HK-2 (cell line): ENCODE data around the gene ABCF2.

Source experiments
- DNase-seq: peaks from one replicate; pipeline ENCODE4 v3.0.0-alpha.2; 2018; ENCODE audit not compliant: unreplicated experiment

Gene ABCF2

DNA sequence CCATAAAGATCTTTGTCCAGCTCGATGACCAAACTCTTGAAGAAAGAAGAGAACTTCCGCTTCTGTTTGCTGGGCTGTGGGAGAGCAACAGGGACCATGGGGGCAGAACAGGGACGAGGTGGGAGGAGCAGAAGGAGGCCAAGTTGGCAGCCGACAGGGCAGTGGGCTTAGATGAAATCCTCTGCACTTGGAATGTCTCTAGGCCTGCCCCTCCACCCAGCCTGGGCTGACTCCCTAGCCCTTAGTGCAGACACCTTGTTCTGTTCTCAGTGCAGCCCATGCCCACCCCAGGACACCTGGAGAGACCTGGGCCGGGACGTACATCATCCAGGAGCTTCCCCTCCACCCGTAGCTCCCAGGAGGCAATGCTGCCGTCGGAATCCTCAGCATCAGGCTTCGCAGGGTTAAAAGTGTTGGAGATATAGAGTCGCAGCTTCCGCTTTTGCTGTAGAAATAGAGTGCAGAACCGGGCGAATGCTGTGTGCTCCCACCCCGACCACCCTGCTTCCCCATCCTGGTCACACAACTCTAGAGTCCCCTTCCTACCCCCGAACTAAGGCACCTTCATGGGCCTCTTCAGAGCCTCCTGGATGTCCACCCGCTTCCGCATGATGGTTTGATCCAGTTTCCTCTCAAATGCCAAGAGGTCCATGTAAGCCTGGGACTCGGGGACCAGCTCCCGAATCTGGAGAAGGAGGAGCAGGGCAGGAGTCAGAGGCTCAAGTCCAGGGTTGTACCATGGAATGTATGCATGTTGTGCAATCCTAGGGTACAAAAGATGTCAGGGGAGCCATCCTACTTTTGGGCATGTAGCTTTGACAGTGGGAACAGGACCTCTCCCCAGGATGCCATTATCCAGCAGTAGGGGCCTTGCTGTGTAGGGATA, 15.4 kb upstream of the ABCF2 start:
- no peak for DNase-seq

DNA sequence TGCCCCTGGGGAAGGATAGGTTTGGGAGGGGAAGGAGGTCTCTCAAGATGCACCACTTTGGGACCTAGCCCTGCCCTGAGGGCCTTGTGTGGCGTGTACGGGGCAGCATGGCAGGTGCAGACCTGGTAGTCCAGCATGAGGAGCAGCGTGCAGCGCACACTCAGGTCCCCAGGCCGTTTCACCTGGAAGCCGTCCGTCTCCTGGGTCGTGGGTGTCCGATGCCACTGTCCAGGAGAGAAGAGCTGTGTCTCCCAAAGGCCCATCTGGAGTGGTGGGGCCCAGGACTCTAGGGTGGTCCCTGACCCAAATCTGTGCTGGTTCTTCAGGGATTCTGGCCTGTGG, 14.7 kb upstream of the ABCF2 start:
- DNase-seq = no peak

DNA sequence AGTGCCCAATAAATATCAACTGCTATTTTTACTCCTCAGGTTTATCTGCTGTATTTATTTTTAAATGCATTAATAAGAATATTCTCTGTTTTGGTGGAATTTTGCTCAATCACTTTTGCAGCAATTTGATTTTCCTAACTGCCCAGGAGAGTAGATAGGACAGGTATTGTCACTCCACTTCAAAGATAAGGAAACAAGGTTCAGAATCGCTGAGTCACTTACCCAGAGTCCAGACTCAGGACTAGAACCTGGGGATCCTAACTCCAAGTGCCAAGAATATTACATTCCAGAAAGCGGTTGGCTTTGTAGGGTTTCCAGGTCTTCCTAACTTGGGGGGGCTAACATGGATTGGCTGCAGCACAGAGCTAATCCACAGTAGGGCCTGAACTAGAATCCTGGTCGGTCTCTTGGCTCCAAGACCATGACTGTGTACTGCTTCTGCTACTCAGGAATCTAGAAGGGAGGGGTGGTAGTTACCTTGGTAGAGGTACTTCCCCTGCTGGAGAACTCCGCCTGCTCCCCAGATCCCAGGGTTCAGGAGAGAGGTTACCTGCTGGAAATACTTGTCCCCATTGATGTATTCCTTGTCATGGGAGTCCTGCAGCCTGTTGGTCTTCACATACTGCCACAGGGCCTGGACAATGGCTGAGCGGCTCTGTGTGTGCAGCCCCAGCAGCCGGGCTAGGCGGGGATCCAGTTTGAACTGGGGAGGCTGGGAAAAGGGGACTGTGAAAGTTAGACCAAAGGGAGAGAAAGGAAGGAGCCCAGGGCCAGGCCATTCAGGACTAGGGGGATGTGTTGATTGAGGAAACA, 14.1 kb upstream of the ABCF2 start:
- no peak for DNase-seq

DNA sequence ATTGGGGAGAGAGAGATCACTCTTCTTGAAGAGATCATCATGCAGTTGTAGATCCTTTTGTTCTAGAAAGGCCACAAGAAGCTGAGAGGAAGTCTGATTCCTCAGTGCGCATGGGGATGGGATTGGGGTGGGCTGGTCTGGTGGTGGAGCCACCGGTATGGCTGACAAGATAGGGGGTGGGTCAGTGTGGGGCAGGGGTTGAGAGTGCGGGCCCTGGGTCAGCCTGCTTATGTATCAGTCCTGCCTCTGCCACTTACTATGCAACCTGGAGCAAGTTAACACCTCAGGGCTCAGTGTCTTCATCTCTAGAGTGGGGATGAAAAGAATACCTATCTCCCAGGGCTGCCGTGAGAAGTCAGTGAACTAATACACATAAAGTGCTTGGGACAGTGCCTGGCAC, 13.5 kb upstream of the ABCF2 start:
- no peak for DNase-seq

DNA sequence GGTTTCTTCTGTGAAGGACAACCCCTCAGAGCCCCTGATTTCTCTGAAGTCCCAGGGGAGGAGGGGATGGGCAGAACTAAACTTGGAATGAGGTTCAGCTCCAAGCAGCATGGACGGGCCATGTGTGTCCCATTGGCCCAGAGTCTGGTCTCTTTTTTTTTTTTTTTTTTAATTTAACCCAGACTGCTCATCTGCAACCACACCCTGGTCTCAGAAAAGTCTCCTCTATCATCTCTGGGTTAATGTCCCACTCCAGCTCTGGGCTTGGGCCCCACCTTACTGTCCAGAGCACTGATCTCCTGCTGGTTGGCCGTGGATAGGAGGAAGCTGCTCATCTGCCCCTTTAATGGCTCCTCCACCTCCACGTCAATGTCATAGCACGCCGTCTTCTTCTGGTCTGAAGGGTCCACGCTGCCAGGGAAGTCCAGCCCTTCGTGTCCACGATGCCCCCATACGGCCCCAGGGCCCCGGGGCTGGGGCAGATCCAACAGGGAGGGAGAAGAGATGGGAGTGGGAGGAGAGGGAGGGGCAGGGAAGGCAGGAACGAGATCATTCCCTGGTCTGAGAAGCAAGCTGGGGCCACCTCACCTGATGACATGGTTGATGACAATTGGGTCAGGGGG, 12.9 kb upstream of the ABCF2 start:
- no peak for DNase-seq

DNA sequence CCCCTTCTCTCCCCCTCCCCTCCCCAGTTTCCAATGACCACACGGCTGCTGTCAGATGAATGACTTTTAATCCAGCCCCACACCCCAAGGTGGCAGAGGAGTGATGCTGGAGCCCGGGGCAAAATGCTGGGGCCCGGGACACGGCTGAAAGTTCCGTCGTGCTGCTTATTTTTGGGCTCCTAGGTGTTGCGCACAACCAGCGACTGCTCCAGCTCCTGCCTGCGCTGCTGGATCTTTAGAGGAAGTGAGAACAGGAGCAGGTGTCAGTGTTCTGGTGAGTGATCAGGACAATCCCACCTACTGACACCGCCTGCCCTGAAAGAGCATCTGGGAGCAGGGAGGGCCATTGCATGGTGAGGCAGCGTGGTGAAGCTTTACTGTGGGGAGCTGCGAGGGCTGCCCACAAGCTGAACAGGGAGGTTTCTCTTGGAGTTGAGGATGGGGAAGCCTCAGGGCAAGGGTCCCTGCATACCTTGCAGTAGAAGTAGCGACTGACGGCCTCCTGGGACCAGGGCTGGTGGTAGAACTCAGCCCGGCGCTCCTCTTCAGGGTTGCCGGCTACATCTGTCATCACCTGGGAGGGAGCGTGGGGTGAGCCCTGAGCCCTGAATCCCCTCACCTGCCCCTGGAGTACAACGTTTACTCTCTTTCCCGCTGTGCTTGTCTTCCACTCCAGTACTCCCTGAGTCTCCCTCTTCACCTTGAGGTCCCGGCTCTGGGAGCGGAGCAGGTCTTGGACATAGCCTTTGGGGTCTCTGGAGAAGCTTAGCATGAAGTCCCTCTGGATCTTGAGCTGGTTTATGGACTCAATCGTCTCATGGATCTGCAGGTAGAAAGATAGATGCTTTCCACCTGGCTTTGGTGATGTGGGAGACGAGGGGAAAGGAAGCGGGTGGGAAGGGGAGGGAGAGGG, 12.2 kb upstream of the ABCF2 start:
- DNase-seq = no peak

DNA sequence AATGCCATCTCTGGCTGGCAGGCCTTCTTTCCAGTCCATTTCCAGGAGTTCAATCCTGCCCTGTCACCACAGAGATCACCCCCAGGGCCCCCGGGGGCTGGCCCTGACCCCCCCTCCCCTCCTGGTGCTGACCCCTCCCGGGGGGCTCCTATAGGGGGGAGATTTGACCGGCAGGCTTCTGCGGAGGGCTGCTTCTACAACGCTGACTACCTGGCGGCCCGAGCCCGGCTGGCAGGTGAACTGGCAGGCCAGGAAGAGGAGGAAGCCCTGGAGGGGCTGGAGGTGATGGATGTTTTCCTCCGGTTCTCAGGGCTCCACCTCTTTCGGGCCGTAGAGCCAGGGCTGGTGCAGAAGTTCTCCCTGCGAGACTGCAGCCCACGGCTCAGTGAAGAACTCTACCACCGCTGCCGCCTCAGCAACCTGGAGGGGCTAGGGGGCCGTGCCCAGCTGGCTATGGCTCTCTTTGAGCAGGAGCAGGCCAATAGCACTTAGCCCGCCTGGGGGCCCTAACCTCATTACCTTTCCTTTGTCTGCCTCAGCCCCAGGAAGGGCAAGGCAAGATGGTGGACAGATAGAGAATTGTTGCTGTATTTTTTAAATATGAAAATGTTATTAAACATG, 11.3 kb upstream of the ABCF2 start:
- DNase-seq = no peak

DNA sequence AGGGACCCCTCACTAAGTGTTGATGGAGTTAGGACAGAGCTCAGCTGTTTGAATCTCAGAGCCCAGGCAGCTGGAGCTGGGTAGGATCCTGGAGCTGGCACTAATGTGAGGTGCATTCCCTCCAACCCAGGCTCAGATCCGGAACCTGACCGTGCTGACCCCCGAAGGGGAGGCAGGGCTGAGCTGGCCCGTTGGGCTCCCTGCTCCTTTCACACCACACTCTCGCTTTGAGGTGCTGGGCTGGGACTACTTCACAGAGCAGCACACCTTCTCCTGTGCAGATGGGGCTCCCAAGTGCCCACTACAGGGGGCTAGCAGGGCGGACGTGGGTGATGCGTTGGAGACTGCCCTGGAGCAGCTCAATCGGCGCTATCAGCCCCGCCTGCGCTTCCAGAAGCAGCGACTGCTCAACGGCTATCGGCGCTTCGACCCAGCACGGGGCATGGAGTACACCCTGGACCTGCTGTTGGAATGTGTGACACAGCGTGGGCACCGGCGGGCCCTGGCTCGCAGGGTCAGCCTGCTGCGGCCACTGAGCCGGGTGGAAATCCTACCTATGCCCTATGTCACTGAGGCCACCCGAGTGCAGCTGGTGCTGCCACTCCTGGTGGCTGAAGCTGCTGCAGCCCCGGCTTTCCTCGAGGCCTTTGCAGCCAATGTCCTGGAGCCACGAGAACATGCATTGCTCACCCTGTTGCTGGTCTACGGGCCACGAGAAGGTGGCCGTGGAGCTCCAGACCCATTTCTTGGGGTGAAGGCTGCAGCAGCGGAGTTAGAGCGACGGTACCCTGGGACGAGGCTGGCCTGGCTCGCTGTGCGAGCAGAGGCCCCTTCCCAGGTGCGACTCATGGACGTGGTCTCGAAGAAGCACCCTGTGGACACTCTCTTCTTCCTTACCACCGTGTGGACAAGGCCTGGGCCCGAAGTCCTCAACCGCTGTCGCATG, 10.5 kb upstream of the ABCF2 start:
- DNase-seq = no peak

DNA sequence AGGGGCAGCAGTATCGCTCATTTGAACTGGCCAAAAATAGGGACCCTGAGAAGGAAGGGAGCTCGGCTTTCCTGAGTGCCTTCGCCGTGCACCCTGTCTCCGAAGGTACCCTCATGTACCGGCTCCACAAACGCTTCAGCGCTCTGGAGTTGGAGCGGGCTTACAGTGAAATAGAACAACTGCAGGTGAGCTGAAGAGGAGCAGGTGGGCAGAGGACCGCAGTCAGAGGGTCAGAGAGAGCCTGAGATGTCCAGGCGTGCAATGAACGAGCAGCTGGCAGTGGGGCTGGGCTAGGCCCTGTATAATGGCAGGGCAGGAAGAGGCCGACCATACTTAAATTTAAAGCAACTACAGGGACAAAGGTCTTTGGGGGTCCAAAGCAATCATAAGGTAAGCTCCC, 9.4 kb upstream of the ABCF2 start:
- DNase-seq = no peak

DNA sequence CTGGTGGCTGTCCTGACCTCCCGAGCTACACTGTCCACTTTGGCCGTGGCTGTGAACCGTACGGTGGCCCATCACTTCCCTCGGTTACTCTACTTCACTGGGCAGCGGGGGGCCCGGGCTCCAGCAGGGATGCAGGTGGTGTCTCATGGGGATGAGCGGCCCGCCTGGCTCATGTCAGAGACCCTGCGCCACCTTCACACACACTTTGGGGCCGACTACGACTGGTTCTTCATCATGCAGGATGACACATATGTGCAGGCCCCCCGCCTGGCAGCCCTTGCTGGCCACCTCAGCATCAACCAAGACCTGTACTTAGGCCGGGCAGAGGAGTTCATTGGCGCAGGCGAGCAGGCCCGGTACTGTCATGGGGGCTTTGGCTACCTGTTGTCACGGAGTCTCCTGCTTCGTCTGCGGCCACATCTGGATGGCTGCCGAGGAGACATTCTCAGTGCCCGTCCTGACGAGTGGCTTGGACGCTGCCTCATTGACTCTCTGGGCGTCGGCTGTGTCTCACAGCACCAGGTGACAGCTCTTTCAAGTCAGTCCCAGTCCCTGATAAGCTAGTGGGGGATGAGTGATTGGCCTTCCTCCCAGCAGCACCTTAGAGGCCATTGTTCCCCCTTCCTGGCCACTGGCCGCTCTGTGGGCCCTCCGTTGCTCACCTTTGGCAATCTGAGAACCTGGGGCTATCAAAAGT, 8.2 kb upstream of the ABCF2 start:
- DNase-seq = no peak

DNA sequence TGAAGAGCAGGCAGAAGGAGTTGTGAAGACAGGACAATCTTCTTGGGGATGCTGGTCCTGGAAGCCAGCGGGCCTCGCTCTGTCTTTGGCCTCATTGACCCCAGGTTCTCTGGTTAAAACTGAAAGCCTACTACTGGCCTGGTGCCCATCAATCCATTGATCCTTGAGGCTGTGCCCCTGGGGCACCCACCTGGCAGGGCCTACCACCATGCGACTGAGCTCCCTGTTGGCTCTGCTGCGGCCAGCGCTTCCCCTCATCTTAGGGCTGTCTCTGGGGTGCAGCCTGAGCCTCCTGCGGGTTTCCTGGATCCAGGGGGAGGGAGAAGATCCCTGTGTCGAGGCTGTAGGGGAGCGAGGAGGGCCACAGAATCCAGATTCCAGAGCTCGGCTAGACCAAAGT, 6.8 kb upstream of the ABCF2 start:
- DNase-seq = no peak

DNA sequence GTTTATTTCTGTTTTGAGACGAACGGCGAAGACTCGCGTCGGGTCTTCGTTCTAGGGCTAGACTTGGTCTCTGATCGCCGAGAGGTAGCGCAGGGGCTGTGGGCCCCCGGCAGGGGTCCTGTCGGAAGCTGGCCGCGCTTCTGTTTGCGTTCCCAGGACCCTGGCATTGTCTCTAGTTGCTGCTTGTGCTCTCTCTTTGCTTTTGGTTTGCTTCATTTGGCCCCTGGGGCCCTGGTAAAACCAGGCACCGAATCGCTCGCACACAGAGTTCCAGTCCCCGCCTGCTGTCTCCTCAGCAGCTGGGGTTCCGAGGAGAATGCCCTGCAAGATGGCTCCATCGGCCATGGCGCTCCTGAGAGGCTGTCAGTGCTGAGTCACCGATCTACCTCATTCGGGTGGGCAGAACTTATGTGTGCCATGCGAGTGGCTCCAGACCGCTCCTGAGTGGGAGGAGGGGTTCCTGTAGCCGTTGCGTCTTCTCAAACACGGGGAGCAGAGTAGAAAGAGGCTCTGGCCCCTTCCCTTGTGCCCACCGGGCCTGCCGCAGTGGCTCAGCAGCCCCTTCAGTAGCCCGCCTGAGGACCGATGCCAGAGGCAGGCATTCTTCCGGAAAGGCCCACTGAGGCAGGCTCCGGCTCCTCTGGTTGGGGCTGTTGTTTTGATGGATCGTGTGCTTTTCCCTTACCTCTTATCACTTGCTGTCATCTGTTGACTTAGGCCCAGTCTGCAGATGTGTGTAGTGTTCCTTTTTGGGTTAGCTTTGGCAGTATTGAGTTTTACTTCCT, 6.1 kb upstream of the ABCF2 start:
- peak; percentile 77 for DNase-seq

DNA sequence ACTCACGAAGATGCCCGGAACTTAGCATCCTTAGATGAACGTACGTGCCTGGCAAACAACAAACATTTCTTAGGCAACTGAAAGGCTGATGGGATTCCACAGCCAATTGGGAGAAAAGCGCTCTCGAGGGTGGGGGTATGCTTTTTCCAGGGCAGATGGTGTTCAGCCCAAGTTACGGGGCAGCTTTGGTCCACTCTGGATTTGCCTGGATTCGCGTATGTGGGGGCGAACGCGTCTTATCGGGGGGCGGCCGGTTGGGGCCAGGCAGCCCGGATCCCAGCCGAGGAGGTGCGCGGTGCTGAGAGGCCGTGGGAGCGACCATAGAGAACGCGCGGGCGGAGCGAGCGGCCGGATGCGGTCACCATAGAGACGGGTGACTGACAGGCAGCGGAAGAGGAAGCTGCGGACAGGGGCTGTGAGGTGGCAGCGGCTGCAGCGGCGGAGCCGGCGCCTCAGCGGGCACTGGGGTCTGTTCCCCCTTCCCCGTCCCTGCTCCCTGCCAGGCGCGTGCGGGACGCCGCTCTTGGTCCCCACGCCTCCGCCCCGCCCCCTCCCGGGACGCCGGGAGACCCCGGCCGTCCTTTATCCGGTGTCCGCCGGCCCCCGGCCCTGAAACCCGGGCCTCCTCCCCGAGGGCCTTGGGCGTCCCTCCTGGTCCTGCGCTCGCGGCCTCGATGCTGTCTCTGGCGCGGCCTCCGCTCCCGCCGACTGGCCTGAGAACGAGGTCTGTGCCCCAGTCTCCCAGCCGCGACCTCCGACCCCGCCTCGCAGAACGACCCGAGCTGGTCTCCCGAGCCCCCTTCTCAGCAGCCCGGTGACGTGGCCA, 5.3 kb upstream of the ABCF2 start, which contains the start of gene CHPF2:
CHPF2 (plus strand) TSS at position 393 of the 826 bp plus-strand sequence. CDS start 1,529 bp downstream, outside the sequence.
- peak; percentile 89 for DNase-seq

DNA sequence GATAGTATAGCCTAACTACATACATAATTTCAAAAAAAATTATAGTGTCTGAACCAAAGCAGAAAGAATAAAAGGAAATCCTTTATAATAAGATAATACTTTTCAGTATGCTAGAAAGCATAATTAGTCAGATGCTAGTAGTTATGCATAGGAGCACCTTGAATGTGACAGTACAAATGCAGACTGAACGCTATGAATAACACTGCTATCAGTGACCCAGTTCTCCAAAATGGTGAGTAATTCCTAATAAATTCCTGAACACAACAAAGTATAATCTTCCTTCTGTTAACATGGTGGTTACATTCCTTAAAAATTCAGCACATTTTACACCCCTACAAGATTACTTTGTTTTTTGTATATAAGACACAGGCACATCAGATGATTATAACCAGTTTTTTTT, 4.1 kb upstream of the ABCF2 start:
- no peak for DNase-seq

DNA sequence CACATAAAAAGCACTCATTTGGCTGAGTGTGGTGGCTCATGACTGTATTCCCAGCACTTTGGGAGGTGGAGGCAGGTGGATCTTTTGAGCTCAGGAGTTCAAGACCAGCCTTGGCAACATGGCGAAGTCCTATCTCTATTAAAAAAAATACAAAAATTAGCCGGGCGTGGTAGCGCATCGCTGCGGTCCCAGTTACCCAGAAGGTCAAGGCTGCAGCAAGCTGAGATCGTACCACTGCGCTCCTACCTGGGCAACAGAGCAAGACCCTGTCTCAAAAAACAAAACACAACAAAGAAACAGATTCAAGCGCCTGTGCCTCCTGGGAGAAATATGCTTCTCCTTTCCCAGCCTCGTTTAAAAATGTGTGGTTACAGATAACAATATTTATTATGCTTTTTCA, 2.2 kb upstream of the ABCF2 start:
- no peak for DNase-seq

DNA sequence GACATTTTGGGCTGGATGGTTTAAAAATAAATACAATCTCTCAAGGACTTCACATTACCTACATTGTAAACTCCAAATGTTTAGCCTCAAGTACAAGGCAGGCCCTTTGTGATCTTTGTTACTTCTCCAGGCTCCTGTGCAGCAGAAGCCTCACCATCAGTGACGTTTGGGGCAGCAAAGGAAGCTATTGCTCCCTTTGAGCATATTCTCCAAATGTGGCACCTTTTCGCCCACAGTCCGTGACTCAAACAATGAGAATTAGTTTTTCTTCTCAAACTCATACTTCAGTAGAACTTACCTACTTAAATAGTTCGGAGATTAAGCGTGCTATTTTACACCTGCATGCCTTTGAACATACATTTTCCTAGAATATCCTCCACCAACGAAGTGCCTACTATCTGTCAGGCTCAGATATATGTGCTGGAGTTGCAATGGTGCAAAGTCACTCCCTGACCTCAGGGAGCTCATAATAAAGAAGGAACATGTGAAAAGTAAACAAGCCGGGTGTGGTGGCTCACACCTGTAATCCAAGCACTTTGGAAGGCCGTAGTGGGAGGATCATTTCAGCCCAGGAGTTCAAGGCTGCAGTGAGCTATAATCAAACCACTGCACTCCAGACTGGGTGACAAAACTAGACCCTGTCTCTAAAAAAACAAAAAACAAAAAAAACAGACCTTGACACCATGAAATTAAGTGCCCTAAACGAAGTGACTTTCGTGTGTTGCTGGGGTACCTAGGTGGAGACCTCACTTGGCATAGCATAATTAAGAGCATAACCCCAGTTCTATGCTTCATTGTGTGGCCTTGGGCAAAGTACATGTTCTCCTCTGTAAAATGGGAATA, 1.2 kb upstream of the ABCF2 start:
- no peak for DNase-seq

DNA sequence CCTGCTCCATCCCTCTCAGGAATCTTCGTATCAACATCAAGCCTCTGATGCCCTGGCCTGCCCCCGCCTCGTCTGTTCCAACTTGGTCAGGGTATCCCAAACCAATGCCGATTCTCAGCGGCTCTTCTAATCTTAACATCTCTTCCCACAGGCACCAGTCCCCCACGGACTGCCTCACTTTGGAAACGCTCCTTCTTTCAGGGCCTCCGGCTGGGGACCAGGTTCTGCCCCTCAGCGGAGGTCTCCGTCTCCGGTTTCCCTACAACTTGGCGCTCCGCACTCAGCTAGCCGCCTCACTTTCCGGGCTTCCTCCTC, 488 bp downstream of the ABCF2 start:
- DNase-seq = no peak
